Measurements from ENCODE around the gene RUSF1. TPM values are rescaled to one million over a fixed set of nuclear protein-coding genes. Genes with fewer than 3 reads are reported as not detected.
A peak's percentile ranks its signal among the peaks of the same experiment; 100 is the strongest.

RUSF1 gene
- total and polyA plus RNA-seq, 7 donors = 6.9 to 16.2 (median 10.8) TPM

- no peaks in the 10 kb centered on the region for H3K9me3 ChIP-seq
- DNase-seq (peak; percentile 97 to 99), ATAC-seq (peak; percentile 78 to 85 (median 82))
- peak within 1 kb of the TSS; percentile 98 for H3K4me3 ChIP-seq
- TF ChIP-seq, protein P1, sequence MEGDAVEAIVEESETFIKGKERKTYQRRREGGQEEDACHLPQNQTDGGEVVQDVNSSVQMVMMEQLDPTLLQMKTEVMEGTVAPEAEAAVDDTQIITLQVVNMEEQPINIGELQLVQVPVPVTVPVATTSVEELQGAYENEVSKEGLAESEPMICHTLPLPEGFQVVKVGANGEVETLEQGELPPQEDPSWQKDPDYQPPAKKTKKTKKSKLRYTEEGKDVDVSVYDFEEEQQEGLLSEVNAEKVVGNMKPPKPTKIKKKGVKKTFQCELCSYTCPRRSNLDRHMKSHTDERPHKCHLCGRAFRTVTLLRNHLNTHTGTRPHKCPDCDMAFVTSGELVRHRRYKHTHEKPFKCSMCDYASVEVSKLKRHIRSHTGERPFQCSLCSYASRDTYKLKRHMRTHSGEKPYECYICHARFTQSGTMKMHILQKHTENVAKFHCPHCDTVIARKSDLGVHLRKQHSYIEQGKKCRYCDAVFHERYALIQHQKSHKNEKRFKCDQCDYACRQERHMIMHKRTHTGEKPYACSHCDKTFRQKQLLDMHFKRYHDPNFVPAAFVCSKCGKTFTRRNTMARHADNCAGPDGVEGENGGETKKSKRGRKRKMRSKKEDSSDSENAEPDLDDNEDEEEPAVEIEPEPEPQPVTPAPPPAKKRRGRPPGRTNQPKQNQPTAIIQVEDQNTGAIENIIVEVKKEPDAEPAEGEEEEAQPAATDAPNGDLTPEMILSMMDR (IDR thresholded peaks at IDR 0.05) = peak; percentile 65
- no peaks in the 10 kb centered on the region for H3K27me3 ChIP-seq (ENCODE audit: insufficient read depth in 3 of 3, low read length in 2 of 3)
- H3K27ac ChIP-seq = peak within 1 kb of the TSS; percentile 100
- peaks cover 6 to 34% of the 10 kb centered on the region in 2 donors for H3K36me3 ChIP-seq (ENCODE audit: insufficient read depth in 1 of 2, low read depth in 1 of 2)
- H3K4me1 ChIP-seq = peaks cover 54% of the 10 kb centered on the region
- intact Hi-C loops (cut with DNase I) = loop anchor here (2.0 to 10.0 kb wide), 2 partner anchors 50 to 244 kb away; partner anchors contain the start of genes PYDC1 (in 1 of the 2), RUSF1 (in 1 of the 2) and TRIM72 (in 1 of the 2)
- 0 to 1% (median 0%) methylated on average over 87 to 91 of the region's 91 CpGs for WGBS, 3 donors
These were observed 49.1 kb downstream of the RUSF1 start, which contains the start of gene ARMC5 for GRCh38 chr16:31458844-31459686. Gene ARMC5, plus strand, starts transcription at chr16:31459501. Its CDS starts 24 bp downstream, at chr16:31459525.

GRCh38 chr16:31458073-31458843 is 49.9 kb downstream of the RUSF1 start:
- Histone ChIP-seq H3K9me3 (no peaks in the 10 kb centered on the region), H3K4me1 (peaks cover 61% of the 10 kb centered on the region), H3K27ac (peak overlapping the region; percentile 100), H3K36me3 (ENCODE audit: insufficient read depth in 1 of 2, low read depth in 1 of 2) (peaks cover 6 to 26% of the 10 kb centered on the region in 2 donors), H3K27me3 (ENCODE audit: insufficient read depth in 3 of 3, low read length in 2 of 3) (no peaks in the 10 kb centered on the region), H3K4me3 (peak overlapping the region; percentile 98)
- DNase-seq (peak; percentile 68 to 89), ATAC-seq (peak; percentile 34 to 47 (median 38))
- TF ChIP-seq, protein P1 (IDR thresholded peaks at IDR 0.05) = no peak
- intact Hi-C loops (cut with DNase I) = loop anchor here (2.0 to 10.0 kb wide), 2 partner anchors 51 to 243 kb away; partner anchors contain the start of genes PYDC1 (in 1 of the 2), RUSF1 (in 1 of the 2) and TRIM72 (in 1 of the 2)
- WGBS, 3 donors = 0 to 1% (median 1%) methylated on average over 41 to 42 of the region's 42 CpGs

DNA sequence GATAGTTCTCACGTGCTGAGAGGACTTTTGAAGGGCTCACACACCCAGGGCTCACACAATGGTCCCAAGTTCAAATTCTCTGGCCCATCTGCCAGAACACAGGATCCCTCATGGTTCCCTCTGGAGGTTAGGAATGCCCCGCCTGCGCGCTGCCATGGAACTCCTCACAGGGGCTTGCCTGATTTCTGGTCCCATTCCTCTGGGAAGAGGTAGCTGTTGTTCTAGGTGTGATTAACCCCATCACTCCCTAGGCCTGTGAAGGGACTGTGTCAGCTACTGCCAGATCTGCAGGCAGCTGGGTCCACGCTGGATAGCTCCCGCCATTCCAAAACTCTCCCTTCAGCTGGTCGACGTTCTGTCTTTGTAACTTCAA is 51.2 kb downstream of the RUSF1 start:
- H3K4me1 ChIP-seq = peaks cover 74% of the 10 kb centered on the region
- WGBS, 3 donors = 63 to 68% (median 63%) methylated on average over 8 of the region's 8 CpGs
- intact Hi-C loops (cut with DNase I) = loop anchor here in 1 of 2 donors (10.0 kb wide), 1 partner anchor 242 kb away; the partner anchor contains the start of genes PYDC1 and TRIM72

More for the DNA sequence above, 51.2 kb downstream of the RUSF1 start:
- Histone ChIP-seq H3K36me3 (ENCODE audit: insufficient read depth in 1 of 2, low read depth in 1 of 2) (peaks cover 3 to 13% of the 10 kb centered on the region in 2 donors), H3K27me3 (ENCODE audit: insufficient read depth in 3 of 3, low read length in 2 of 3) (no peaks in the 10 kb centered on the region), H3K9me3 (no peaks in the 10 kb centered on the region), H3K27ac (peak overlapping the region; percentile 100), H3K4me3 (peak overlapping the region; percentile 98)
- no peak for ATAC-seq
- TF ChIP-seq, protein P1 (IDR thresholded peaks at IDR 0.05) = no peak
- DNase-seq = peak in 1 of 2 donors; percentile 38

All from psoas muscle (tissue), 8 donors.